HFF-Myc (cell line): ENCODE data around the gene GBA2.
A peak's percentile ranks its signal among the peaks of the same experiment; 100 is the strongest.

Experiments used
- DNase-seq: peaks from one replicate; pipeline ENCODE4 v3.0.0-alpha.2; 2011; ENCODE audit warnings: low read depth; ENCODE audit errors: extremely low read depth
- H3K4me3 ChIP-seq: replicated peaks from 2 replicates; pipeline ENCODE4 v1.5.1; 2011; ENCODE audit warnings: low read depth, mild to moderate bottlenecking, control low read depth, low read length
- TF ChIP-seq, protein P1 (sequence below): IDR thresholded peaks from 2 replicates; pipeline ENCODE4 v1.5.1; 2012; ENCODE audit warnings: mild to moderate bottlenecking, low read depth, low read length, control low read depth; ENCODE audit errors: missing control alignments

GBA2 gene

DNA sequence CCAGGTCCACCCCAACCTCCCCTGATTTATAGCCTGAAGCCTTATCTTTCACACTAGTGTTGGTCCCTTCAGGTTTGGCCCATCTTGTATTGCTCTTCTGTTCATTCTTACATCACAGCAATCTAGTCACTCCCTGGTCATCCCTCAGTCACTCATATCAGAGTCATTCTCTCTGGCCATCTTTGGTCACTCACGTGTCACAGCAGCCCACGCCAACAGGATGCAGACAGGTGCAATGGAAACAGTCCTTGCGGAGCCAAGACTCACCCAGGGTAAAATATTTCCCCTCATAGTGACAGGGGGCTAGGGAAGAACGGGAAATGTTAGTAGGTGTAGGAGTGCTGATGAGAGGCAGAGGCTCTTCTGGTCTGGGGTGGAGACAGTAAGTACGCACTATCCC lies 4.4 kb upstream of the GBA2 start:
- TF ChIP-seq, protein P1, sequence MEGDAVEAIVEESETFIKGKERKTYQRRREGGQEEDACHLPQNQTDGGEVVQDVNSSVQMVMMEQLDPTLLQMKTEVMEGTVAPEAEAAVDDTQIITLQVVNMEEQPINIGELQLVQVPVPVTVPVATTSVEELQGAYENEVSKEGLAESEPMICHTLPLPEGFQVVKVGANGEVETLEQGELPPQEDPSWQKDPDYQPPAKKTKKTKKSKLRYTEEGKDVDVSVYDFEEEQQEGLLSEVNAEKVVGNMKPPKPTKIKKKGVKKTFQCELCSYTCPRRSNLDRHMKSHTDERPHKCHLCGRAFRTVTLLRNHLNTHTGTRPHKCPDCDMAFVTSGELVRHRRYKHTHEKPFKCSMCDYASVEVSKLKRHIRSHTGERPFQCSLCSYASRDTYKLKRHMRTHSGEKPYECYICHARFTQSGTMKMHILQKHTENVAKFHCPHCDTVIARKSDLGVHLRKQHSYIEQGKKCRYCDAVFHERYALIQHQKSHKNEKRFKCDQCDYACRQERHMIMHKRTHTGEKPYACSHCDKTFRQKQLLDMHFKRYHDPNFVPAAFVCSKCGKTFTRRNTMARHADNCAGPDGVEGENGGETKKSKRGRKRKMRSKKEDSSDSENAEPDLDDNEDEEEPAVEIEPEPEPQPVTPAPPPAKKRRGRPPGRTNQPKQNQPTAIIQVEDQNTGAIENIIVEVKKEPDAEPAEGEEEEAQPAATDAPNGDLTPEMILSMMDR: no peak
- no peak for DNase-seq
- H3K4me3 ChIP-seq: no peak overlapping the region

DNA sequence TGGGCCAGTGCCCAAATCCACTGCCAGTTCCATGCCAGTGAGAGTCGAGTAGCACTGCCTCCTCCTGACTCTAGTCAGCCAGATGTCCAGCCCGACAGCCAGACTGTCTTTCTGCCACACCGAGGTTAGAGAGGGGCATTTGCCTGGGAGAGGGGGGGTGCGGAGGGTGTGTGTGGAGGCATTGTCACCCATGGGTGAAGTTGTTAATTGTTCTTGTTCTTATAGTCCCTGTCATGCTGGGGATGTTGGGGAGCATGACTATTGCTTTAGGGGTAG lies 1.2 kb upstream of the GBA2 start:
- TF ChIP-seq, protein P1: no peak
- peak overlapping the region; percentile 93 for H3K4me3 ChIP-seq
- DNase-seq: no peak

DNA sequence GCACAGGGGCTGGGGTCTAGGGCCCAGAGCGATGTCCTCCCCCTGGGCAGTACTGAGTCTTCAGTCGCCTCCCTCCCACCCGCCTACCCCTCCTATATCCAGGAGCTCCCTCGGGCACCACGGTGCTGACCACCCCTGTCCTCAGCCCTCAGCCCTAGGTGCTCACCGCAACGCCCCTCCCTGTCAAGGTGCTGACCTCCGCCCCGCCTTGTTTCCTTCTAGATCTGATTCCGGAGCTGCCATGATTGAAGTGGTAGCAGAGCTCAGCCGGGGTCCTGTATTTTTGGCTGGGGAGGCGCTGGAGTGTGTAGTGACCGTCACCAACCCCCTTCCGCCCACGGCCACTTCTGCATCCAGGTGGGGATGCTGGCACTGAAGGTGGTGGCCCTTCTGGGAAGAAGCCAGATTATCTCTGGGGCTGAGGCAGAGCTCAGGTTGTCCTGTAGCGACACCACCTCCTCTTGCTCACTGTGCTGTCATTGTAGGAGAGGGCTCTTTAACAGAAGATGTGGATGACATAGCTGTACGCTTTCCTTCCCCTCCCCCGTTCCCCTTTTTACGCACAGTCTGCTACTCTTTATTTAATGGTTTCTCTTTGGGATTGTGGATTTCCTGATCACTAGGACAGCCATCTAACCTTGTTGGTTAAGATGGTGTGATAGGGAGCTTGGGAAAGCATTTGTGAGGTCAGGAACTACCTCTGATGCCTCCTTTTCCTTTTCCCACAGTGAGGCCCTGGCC lies 657 bp upstream of the GBA2 start:
- TF ChIP-seq, protein P1: no peak
- DNase-seq: no peak
- peak overlapping the region; percentile 93 for H3K4me3 ChIP-seq

DNA sequence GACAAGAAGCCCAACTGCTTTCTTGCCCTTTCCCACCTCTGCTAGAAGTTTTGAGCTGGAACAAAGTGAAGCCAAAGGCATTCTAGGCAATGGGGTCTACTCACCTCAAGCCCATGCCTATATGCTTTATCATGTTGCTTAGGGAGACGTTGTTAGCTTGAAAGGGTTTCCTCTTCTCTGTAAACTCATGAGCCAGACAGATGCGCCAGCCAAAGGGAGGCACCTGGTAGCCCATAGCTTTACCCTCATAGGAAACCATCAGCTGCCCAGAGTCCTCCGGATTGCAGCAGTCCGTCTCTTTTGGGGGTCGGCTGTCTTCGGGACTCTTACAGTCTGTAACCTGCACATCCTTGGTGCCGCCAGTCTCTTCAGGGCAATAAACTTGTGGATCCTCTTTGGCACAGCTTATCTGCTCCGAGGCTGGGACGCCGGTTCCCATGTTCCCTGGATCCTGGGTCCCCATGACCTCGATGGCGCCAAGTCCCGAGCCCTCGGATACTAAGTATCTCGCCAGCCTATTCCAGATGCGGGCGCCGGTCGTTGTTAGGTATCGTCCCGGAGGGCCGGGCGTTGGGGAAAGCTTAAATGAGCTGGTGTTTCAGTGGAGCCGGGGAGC lies 678 bp downstream of the GBA2 start:
- no peak for DNase-seq
- TF ChIP-seq, protein P1: no peak
- H3K4me3 ChIP-seq: peak overlapping the region; percentile 93

DNA sequence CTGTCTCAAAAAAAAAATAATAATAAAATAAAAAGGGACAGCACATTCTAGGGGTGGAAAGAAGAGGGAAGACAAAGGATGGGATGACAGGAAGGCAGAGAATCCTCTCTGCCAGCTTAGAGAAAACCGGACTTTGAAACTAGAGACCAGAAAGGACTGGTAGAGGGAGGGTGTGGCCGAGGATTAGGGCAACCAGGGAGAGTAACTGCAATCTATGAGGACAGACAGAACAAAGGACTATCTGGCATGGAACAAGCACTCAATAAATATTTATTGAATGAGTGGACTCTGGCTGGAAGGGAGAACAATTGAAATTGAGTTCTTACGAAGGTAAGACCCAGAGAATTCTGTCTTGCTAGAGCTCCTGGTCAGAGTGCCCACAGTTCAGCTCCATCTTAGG lies 2.4 kb downstream of the GBA2 start:
- peak overlapping the region; percentile 93 for H3K4me3 ChIP-seq
- TF ChIP-seq, protein P1: no peak
- no peak for DNase-seq

DNA sequence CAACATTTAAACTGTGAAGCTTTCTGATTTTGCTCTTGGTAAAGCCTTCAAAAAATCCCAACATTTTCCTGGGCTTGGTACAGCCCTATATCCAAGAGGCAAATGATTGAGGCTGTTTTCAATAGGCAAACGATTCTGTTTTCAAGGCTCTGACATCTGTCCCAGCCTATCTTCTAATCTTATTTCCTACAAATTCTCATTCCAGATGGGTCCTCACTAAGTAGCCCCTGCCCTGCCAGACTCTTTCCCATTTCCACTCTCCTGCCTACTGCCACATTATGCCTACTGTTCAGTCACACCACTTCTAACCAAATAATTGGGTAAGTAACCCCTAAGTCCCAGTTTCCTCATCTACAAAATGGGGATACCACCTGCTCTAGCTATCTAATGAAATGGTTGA lies 3.5 kb downstream of the GBA2 start:
- no peak for DNase-seq
- TF ChIP-seq, protein P1: no peak
- H3K4me3 ChIP-seq: peak overlapping the region; percentile 93; the same call in 1 of the 2 replicates

DNA sequence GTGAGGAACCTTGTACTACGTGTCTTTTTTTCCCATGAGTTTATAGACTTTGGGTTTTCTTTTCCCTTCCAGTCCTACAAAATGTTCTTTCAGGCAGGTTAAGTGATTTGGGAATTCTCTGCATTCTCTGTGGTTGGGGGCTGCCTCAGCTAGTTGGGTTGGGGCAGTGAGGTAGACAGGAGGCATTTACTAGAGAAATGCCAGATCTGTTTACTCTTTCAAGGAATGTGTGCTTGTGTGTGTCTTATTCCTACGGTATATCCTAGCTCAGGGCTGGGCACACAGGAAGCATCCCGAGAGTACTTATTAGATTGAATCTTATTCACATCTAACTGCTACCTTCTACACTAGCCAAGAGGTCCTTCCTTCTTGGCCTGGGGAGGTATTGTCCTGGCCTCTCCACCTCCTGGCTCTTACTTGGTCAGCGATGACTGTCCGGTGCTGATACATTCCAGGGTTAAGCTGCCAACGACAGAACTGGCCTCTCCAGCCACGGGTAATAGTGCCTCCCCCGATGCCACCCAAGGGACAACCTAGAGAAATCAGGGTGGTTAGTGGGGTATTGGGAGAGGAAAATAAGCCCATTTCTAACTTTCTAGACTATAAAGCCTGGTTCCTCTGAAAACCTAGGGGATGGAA lies 5.0 kb downstream of the GBA2 start:
- TF ChIP-seq, protein P1: no peak

More for the DNA sequence above, 5.0 kb downstream of the GBA2 start:
- DNase-seq: no peak
- H3K4me3 ChIP-seq: no peak overlapping the region
